ENCODE measurements around the gene ALPK1. TPM values are rescaled to one million over a fixed set of nuclear protein-coding genes. Genes with fewer than 3 reads are reported as not detected.
A peak's percentile ranks its signal among the peaks of the same experiment; 100 is the strongest.

ALPK1 gene
- total RNA-seq (10 to 100 TPM in 2 of 5 donors, 1 to 10 TPM in 3; 8.3 to 22.9 (median 9.3) TPM), total RNA-seq (4.0 to 32.3 (median 15.2) reads per million in 29 experiments)
- 16.4 TPM for total RNA-seq (2013)

GRCh38 chr4:112296949-112297880, at the start of gene ALPK1:
ALPK1 (plus strand) TSS chr4:112297369.
- Histone ChIP-seq H3K27ac (ENCODE audit: low read length) (peak within 1 kb of the TSS; percentile 62), H3K4me1 (ENCODE audit: control insufficient read depth in 1 of 2, extremely low read depth in 1 of 2, insufficient read depth in 2 of 2, low read length in 2 of 2) (peaks cover 12 to 39% of the 10 kb centered on the region in 2 experiments), H3K36me3 (ENCODE audit: control insufficient read depth in 2 of 2, extremely low read depth in 1 of 2, insufficient read depth in 1 of 2, low read length in 1 of 2) (no peaks in the 10 kb centered on the region), H3K9me3 (no peaks in the 10 kb centered on the region), H3K27me3 (replicated peaks in 1 of 2; ENCODE audit: control insufficient read depth in 2 of 2, extremely low read depth in 1 of 2, insufficient read depth in 2 of 2, low read length in 1 of 2) (no peaks in the 10 kb centered on the region), H3K4me3 (ENCODE audit: control insufficient read depth in 1 of 2, extremely low read depth in 1 of 2, low read length in 1 of 2) (peak within 1 kb of the TSS; percentile 10 to 36)
- Mint-ChIP-seq H3K27me3 (no peaks in the 10 kb centered on the region), H3K4me3 (peak within 1 kb of the TSS; percentile 80 to 84 (median 80)), H3K36me3 (no peaks in the 10 kb centered on the region), H3K27ac (peak within 1 kb of the TSS; percentile 88 to 94), H3K9me3 (no peaks in the 10 kb centered on the region), H3K4me1 (peaks cover 25 to 30% (median 30%) of the 10 kb centered on the region in 3 donors)
- ChIA-PET POLR2A (interaction anchor here (0.5 to 1.2 kb wide), 7 partner anchors 9 to 147 kb away, joined by 3 to 16 read pairs (median 7); no protein-coding TSS in a partner anchor), CTCF (interaction anchor here (0.6 to 1.6 kb wide), 7 partner anchors 11 to 390 kb away, joined by 3 to 9 read pairs (median 4); partner anchors contain the start of gene TIFA (in 1 of the 2))
- ATAC-seq (replicated peaks in 1 of 4) (peak; percentile 70 to 97 (median 78)), DNase-seq (peak in 1 of 35 experiments; percentile 65)
- no CpG with 5 or more reads among the region's 4 CpGs for WGBS (ENCODE audit: insufficient coverage)

GRCh38 chr4:112251019-112251643, 46.0 kb upstream of the ALPK1 start:
- CTCF ChIA-PET = interaction anchor here in 1 of 2 donors (0.7 to 1.0 kb wide), 3 partner anchors 15 to 76 kb away, joined by 3 to 4 read pairs (median 3); no protein-coding TSS in a partner anchor
- peaks cover 3 to 7% (median 3%) of the 10 kb centered on the region in 3 donors for H3K4me1 Mint-ChIP-seq
- WGBS (ENCODE audit: insufficient coverage) = no CpG with 5 or more reads among the region's 3 CpGs

GRCh38 chr4:112252234-112252633, 44.9 kb upstream of the ALPK1 start:
- peaks cover 15% of the 10 kb centered on the region for H3K36me3 Mint-ChIP-seq
- no peak overlapping the region for H3K4me3 Mint-ChIP-seq
- Histone ChIP-seq H3K4me3 (ENCODE audit: control insufficient read depth in 1 of 2, extremely low read depth in 1 of 2, low read length in 1 of 2) (no peak overlapping the region), H3K36me3 (ENCODE audit: control insufficient read depth in 2 of 2, extremely low read depth in 1 of 2, insufficient read depth in 1 of 2, low read length in 1 of 2) (no peaks in the 10 kb centered on the region), H3K9me3 (no peaks in the 10 kb centered on the region), H3K27ac (ENCODE audit: low read length) (no peak overlapping the region), H3K27me3 (replicated peaks in 1 of 2; ENCODE audit: control insufficient read depth in 2 of 2, extremely low read depth in 1 of 2, insufficient read depth in 2 of 2, low read length in 1 of 2) (no peaks in the 10 kb centered on the region), H3K4me1 (ENCODE audit: control insufficient read depth in 1 of 2, extremely low read depth in 1 of 2, insufficient read depth in 2 of 2, low read length in 2 of 2) (no peaks in the 10 kb centered on the region)
- no peaks in the 10 kb centered on the region for H3K9me3 Mint-ChIP-seq
- H3K27ac Mint-ChIP-seq = no peak overlapping the region
- DNase-seq (no peak), ATAC-seq (replicated peaks in 1 of 4) (no peak)
- POLR2A ChIA-PET = no interaction called here
- H3K27me3 Mint-ChIP-seq = no peaks in the 10 kb centered on the region
- peaks cover 0 to under 1% (median 0%) of the 10 kb centered on the region in 3 donors for H3K4me1 Mint-ChIP-seq
- no CpG with 5 or more reads among the region's 1 CpG for WGBS (ENCODE audit: insufficient coverage)
- CTCF ChIA-PET = no interaction called here

More at GRCh38 chr4:112251019-112251643, 46.0 kb upstream of the ALPK1 start:
- ATAC-seq (replicated peaks in 1 of 4) (no peak), DNase-seq (no peak)
- H3K27ac ChIP-seq (ENCODE audit: low read length) = no peak overlapping the region
- Mint-ChIP-seq H3K36me3 (peaks cover 10% of the 10 kb centered on the region), H3K27me3 (no peaks in the 10 kb centered on the region), H3K9me3 (no peaks in the 10 kb centered on the region), H3K4me3 (no peak overlapping the region), H3K27ac (no peak overlapping the region)
- POLR2A ChIA-PET = no interaction called here
- H3K9me3 ChIP-seq = no peaks in the 10 kb centered on the region
- H3K27me3 ChIP-seq (replicated peaks in 1 of 2; ENCODE audit: control insufficient read depth in 2 of 2, extremely low read depth in 1 of 2, insufficient read depth in 2 of 2, low read length in 1 of 2) = no peaks in the 10 kb centered on the region
- no peaks in the 10 kb centered on the region for H3K36me3 ChIP-seq (ENCODE audit: control insufficient read depth in 2 of 2, extremely low read depth in 1 of 2, insufficient read depth in 1 of 2, low read length in 1 of 2)
- H3K4me3 ChIP-seq (ENCODE audit: control insufficient read depth in 1 of 2, extremely low read depth in 1 of 2, low read length in 1 of 2) = no peak overlapping the region
- H3K4me1 ChIP-seq (ENCODE audit: control insufficient read depth in 1 of 2, extremely low read depth in 1 of 2, insufficient read depth in 2 of 2, low read length in 2 of 2) = no peaks in the 10 kb centered on the region

- no peak for ATAC-seq (replicated peaks in 1 of 4)
- ChIA-PET POLR2A (no interaction called here), CTCF (no interaction called here)
- H3K4me1 ChIP-seq (ENCODE audit: control insufficient read depth in 1 of 2, extremely low read depth in 1 of 2, insufficient read depth in 2 of 2, low read length in 2 of 2) = no peaks in the 10 kb centered on the region
- no peak overlapping the region for H3K4me3 ChIP-seq (ENCODE audit: control insufficient read depth in 1 of 2, extremely low read depth in 1 of 2, low read length in 1 of 2)
- H3K9me3 Mint-ChIP-seq = no peaks in the 10 kb centered on the region
- no peaks in the 10 kb centered on the region for H3K4me1 Mint-ChIP-seq
- no CpG with 5 or more reads among the region's 2 CpGs for WGBS (ENCODE audit: insufficient coverage)
- H3K9me3 ChIP-seq = no peaks in the 10 kb centered on the region
- no peak overlapping the region for H3K27ac Mint-ChIP-seq
- H3K27me3 Mint-ChIP-seq = no peaks in the 10 kb centered on the region
- H3K36me3 Mint-ChIP-seq = peaks cover 15% of the 10 kb centered on the region
- no peaks in the 10 kb centered on the region for H3K27me3 ChIP-seq (replicated peaks in 1 of 2; ENCODE audit: control insufficient read depth in 2 of 2, extremely low read depth in 1 of 2, insufficient read depth in 2 of 2, low read length in 1 of 2)
- no peak overlapping the region for H3K4me3 Mint-ChIP-seq
- H3K27ac ChIP-seq (ENCODE audit: low read length) = no peak overlapping the region
- no peaks in the 10 kb centered on the region for H3K36me3 ChIP-seq (ENCODE audit: control insufficient read depth in 2 of 2, extremely low read depth in 1 of 2, insufficient read depth in 1 of 2, low read length in 1 of 2)
- DNase-seq = no peak
Measured at GRCh38 chr4:112253382-112254000, 43.7 kb upstream of the ALPK1 start.

- no peaks in the 10 kb centered on the region for H3K27me3 ChIP-seq (replicated peaks in 1 of 2; ENCODE audit: control insufficient read depth in 2 of 2, extremely low read depth in 1 of 2, insufficient read depth in 2 of 2, low read length in 1 of 2)
- no peaks in the 10 kb centered on the region for H3K27me3 Mint-ChIP-seq
- no peak overlapping the region for H3K4me3 ChIP-seq (ENCODE audit: control insufficient read depth in 1 of 2, extremely low read depth in 1 of 2, low read length in 1 of 2)
- H3K27ac ChIP-seq (ENCODE audit: low read length) = no peak overlapping the region
- H3K9me3 ChIP-seq = no peaks in the 10 kb centered on the region
- H3K9me3 Mint-ChIP-seq = no peaks in the 10 kb centered on the region
- H3K36me3 Mint-ChIP-seq = peaks cover 15% of the 10 kb centered on the region
- H3K4me1 Mint-ChIP-seq = no peaks in the 10 kb centered on the region
- H3K27ac Mint-ChIP-seq = no peak overlapping the region
- DNase-seq = no peak
- H3K36me3 ChIP-seq (ENCODE audit: control insufficient read depth in 2 of 2, extremely low read depth in 1 of 2, insufficient read depth in 1 of 2, low read length in 1 of 2) = no peaks in the 10 kb centered on the region
- no peak for ATAC-seq (replicated peaks in 1 of 4)
- no peaks in the 10 kb centered on the region for H3K4me1 ChIP-seq (ENCODE audit: control insufficient read depth in 1 of 2, extremely low read depth in 1 of 2, insufficient read depth in 2 of 2, low read length in 2 of 2)
- POLR2A ChIA-PET = interaction anchor here in 1 of 2 donors (0.7 kb wide), 1 partner anchor 30 kb away, joined by 4 read pairs; no protein-coding TSS in a partner anchor
- WGBS (ENCODE audit: insufficient coverage) = 94% methylated on average over 2 of the region's 2 CpGs
- CTCF ChIA-PET = interaction anchor here (0.6 to 0.7 kb wide), 2 partner anchors 21 to 118 kb away, joined by 3 read pairs; no protein-coding TSS in a partner anchor
- H3K4me3 Mint-ChIP-seq = no peak overlapping the region
Measured at GRCh38 chr4:112257098-112257497, 40.1 kb upstream of the ALPK1 start.

- no peaks in the 10 kb centered on the region for H3K27me3 ChIP-seq (replicated peaks in 1 of 2; ENCODE audit: control insufficient read depth in 2 of 2, extremely low read depth in 1 of 2, insufficient read depth in 2 of 2, low read length in 1 of 2)
- H3K4me1 Mint-ChIP-seq = peaks cover 0 to 9% (median 8%) of the 10 kb centered on the region in 3 donors
- peak in 1 of 35 experiments; percentile 45 for DNase-seq
- ATAC-seq (replicated peaks in 1 of 4) = no peak
- no peaks in the 10 kb centered on the region for H3K27me3 Mint-ChIP-seq
- H3K36me3 ChIP-seq (ENCODE audit: control insufficient read depth in 2 of 2, extremely low read depth in 1 of 2, insufficient read depth in 1 of 2, low read length in 1 of 2) = peaks cover 0 to 3% of the 10 kb centered on the region in 2 donors
- H3K4me3 Mint-ChIP-seq = no peak overlapping the region
- no peaks in the 10 kb centered on the region for H3K4me1 ChIP-seq (ENCODE audit: control insufficient read depth in 1 of 2, extremely low read depth in 1 of 2, insufficient read depth in 2 of 2, low read length in 2 of 2)
- H3K27ac Mint-ChIP-seq = no peak overlapping the region
- POLR2A ChIA-PET = no interaction called here
- H3K9me3 Mint-ChIP-seq = no peaks in the 10 kb centered on the region
- peaks cover 13% of the 10 kb centered on the region for H3K36me3 Mint-ChIP-seq
- no CpG with 5 or more reads among the region's 2 CpGs for WGBS (ENCODE audit: insufficient coverage)
- no peaks in the 10 kb centered on the region for H3K9me3 ChIP-seq
- CTCF ChIA-PET = interaction anchor here (0.5 to 1.5 kb wide), 9 partner anchors 19 to 250 kb away, joined by 3 to 9 read pairs (median 3); partner anchors contain the start of genes ALPK1 (in 2 of the 2) and TIFA (in 1 of the 2)
- no peak overlapping the region for H3K27ac ChIP-seq (ENCODE audit: low read length)
- no peak overlapping the region for H3K4me3 ChIP-seq (ENCODE audit: control insufficient read depth in 1 of 2, extremely low read depth in 1 of 2, low read length in 1 of 2)
Measured at GRCh38 chr4:112266823-112267222, 30.3 kb upstream of the ALPK1 start.
